ENCODE results near the gene PRSS16.

Gene PRSS16

DNA sequence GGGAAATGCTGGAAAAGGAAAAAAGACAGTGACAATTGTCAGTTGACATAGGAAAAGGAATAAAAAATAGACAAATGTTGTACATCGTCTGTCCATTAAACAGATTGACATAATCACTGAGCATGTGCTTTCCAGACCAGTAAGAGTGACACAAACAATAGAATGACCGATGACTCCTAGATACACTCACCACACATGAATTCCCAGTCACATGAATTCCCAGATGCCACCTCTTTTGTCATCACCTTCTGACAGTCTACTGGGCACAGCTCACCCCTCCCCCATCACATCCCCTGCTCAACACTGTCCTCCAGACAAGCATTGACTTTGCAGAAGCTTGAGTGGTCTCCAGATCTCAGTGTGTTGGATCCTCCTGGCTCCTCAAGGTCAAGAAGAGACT is 38.6 kb downstream of the PRSS16 start:
- DNase-seq: no peak

DNA sequence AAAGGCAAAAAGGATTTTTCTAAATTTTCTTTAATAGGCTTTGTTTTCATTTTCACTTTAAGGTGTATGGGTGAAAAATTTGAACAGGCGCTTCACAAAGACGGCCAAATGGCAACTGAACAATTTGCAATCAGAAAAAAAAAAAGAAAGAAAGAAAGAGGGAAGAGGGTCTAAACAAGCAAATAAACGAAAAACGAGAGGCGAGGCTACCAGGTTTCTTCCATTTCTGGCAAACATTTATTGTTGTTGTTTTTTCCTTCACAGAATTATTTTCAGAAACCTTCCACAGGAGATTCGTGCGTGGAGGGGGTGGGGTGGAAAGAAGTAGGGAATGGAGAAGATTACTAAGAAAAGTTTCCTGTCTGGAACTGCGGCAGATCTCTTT is 40.2 kb downstream of the PRSS16 start:
- DNase-seq: no peak

DNA sequence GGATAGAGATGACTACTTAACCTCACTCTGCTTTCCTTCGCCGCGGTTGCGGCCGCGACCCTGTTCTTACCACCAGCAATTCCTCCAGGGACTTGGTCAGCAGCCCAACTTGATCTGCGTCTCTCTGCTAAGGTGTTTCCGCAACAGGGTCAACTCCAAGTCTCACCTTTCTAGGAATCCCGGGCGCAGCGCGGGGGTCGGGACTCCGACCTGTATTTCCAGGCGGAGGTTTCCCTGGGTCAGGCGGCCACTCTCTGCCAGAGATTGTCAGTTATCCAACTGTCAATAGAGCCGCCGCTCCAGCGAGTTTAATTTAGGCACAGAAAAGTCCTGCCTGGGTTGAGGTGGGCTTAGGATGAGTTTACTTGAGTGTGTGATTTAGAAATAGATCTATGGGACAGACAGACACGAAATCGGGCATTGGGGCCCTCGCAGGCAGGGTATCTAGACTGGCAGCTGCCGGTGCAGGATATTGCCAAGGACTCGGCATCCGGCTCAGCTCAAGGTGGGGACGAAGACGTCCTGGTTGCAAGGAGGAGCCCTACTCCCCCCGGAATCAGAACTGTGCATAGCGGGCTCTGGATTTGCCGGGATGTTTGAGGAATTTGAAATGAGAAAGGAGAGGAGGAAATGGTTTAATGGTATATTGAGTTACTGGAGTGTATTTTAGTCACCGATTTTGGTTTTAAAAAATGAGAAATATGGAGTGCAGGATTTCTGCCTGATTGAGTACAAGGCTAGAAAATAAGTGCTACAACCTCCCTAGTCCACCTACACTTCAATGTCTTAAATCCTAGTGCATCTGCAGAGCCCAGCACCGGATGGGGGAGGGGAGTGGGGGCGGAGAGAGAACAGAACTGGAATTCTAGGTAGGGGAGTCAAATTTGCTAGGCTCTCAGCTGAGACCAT is 40.9 kb downstream of the PRSS16 start:
- DNase-seq: no peak

DNA sequence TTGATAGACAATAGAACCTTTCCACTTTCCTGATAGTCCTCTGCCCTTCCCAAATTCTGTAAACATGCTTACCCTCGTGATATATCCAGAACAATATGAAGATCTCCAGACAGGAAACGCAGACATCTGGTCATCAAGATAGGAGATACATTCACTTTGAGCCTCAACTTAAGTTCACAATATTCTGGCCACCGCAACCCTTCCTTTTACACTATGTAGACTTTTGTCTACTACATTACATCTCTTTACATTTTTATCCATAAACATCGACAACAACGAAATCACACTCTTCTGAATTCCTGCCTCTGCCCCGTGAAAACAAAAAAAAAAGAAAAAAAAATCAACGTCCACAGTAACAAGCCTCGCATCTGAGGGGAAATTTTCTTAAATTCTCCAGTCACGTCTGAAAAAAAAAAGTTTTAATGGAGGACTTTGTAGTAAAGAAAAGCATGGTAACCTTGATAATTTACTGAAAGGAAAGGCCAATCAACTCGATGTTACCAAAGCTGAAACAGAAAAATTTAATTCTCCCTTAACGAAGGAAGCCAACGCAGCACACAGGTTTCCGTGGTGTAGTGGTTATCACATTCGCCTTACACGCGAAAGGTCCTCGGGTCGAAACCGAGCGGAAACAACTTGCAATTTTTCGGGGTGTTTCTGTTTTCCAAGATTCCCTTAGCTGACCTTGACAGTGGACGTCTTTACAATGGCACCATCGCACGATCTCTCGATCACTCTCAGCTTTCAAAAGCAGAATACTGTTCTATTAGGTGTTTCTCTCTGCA is 42.8 kb downstream of the PRSS16 start:
- DNase-seq: peak; percentile 93

DNA sequence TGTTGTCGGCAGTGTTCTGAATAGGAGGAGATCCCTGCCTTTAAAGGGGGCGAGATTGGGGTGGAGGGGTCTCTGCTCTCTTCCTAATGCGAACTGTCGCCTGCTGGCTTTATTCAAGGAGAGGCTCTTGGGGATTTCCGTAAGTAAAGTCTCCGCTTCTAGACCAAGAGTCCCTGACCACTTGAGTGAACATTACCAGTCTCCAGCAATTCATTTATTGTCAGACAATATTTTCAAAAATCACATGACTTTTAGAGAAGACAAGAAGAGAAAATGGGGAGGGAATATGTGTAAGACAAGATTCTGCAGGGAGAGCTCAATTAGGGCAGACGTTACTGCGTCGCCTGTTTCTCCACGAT is 43.3 kb downstream of the PRSS16 start:
- DNase-seq: no peak

DNA sequence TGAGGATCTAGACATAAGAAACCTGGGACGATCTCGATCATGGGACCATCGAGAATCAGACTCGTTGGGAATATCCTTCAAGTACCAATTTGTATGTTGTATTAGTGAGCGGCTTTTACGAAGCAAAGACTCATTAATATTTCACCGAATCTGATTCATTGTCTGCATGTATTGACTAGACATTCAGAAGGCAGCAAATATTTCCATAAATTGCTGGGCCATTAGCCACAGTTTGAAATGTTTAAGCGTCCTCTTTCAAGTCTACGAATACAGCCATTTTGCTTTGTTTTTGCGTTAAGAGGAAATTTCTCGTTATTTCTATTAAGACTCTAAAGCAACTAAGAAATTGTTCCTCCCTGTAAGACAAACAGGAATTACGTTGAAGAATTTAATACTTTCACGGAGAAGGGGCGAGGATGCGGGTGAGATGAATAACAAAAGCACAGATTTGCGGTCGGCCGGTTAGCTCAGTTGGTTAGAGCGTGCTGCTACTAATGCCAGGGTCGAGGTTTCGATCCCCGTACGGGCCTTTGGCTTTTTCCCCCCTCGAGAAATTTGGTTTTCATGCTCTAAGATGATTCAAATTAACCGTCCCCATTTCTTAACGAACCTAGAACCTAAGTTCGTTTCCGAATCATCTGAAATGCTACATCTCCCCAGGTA is 46.1 kb downstream of the PRSS16 start:
- DNase-seq: peak; percentile 78

DNA sequence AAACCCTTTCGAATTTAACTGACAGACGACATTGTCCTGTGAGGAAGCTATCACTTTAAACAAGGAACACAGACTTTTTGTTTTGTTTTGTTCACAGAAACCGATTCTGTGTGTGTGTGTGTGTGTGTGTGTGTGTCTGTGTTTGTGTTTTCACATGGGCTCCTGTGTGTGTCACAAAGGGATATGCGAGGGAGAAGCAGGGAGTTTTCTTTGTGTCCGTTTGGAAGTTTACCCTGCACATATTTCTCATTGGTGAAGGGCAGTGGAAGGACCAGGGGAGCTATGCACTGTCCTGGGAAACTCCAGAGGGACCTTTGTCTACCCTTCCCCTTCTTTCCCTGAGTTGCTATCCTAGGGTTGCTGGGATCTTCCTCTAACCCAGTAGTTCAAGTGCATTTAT is 46.9 kb downstream of the PRSS16 start:
- DNase-seq: peak; percentile 39

DNA sequence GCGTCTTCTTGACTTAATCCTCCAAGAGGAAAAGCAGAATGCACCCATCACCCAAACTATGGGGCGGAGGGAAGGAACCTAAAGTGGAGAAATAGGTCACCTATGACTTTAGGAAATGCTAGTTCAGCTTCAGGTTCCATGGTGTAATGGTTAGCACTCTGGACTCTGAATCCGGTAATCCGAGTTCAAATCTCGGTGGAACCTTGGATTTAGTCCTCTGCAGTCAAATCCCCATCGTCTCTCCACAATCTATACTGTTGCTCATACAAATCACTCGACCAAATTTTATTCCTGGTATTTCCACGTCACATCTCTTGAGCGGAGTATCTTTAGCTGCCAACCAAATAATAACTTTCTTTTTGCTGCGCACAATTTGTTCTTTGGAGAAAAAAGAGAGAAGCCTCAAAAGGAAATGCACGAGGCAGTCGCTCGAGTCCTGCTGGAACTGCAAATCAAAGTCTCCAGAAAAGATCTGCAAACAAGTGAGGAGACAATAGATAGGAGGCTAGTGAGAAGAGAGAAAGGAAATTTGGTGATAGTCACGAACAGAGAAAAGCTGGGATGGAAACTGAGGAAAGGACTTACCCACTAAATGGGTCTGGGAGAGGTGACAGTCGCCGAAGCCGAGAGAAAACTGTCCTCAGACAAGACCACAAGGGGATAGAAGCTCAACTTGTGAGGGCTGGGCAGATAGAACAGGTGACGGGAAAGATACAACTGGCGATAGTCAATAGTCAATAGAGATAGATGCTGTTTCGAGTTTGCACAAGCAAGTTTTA is 48.0 kb downstream of the PRSS16 start:
- DNase-seq: peak; percentile 94

DNA sequence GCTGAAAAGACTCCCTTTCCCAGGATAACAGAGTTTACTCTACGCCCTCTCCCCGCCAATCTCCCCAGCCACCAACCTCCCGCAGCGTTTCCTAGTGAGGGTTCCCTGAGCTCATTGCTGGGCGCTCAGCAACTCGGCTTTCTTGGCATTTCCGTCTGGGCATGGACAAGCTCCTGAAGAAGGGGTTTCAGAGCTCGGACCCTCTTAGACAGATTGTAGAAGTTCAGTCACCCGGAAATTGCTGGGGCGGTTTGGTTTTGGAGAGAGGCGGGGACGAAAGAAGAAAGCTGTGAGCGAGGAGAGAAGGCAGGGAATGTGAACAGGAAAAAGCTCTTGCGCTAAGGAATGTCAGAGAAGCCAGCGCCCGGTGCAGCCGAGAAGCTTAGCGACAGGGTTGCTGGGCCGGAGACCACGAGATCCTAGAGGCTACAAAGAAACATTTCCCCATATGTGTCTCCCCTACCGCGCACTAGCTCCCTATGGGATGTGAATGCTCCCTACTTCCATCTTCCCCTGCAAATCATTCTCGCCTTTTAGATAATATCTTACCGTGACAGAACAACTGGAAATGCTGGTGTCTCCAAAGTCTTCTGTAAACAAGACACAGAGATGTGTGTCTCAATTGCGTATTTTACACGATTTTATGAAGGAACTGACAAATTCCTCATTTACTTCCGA is 48.7 kb downstream of the PRSS16 start:
- peak; percentile 63 for DNase-seq

DNA sequence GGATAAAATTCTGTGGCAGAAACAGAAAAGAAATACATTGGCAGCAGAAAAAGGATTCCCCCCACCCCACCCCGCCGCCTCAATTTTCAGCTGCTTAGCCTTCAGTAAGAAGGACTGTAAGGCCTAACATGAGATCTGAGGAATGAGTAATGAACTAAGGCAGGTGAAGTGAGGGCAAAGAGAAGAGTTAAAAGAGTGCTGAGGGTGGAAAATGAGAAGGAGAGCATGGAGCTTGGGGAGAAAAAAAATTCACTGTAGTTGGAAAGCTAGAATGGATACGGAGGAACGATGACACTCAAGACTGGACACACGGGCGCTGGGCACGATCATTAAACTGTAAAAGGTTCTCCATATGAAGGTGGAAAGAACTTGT is 50.0 kb downstream of the PRSS16 start:
- DNase-seq: no peak

DNA sequence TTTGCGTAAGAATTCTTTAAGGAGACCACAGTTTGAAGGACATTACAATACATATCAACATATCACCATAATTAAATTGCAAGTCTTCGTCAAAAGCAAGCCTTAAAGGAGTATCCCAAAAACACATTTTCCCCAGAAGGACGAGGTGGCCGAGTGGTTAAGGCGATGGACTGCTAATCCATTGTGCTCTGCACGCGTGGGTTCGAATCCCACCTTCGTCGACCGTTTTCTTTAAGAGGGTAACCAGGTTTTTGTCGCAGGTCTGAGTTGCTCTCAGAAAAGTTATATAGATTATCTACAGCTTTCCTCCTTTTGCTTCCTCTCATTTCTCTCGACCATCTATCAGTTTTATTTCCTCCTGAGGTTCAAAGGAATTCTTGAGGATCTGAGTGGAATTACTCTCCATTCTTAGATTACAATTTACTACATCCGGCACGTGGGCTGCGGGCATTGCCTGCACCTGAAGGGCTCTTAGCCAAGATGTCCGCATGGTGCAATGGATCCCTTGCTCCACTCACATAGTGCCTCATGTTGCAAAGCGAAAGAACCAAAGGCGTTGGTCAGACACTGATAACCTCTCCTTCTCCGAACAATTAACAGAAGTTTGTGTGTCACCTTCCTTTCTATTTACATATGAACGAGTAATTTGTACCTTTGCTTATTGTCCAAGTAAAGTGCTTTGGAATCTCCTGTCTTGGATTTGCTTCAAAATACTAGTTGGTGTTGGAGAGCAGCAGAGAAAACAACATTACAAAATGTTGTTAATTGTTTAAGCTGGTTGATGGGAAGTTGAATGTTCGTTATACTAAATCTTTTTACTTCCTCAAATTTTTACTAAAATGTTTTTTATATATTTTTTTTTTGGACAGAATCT is 50.6 kb downstream of the PRSS16 start:
- peak; percentile 95 for DNase-seq

DNA sequence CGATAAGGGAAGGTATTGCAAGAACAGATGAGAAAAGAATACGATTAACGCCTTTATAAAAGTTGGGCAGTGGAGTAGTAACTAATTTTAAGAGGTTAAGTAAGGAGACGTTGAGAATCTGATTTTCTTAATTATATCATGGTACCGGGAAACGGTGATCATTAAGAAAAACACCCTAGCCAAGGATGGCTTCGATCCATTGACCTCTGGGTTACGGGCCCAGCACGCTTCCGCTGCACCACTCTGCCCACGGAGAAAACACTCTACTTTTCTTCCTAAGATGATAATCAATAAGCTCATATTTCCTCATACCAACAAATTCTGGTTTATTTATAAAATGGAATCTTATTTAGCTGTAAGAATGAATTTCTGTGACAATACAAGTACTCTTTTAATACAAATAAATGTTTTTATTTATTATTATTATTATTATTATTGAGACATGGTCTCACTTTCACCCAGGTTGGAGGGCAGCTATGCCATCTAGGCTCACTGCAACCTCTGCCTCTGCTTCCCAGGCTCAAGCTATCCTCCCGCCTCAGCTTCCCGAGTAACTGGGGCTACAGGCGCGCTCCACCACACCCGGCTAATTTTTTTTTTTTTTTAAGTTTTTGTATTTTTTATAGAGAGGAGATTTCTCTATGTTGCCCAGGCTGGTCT is 56.2 kb downstream of the PRSS16 start:
- DNase-seq: peak; percentile 18

All from OCI-M1 (cell line).